NCI-H526 (cell line): ENCODE measurements around the gene CLIC4.
"Not testable (repeated sequence)": the region's sequence is repeated elsewhere in the genome, so short reads cannot be mapped to it uniquely, and the experiment has no call there.

Experiments used
- DNase-seq, 2 experiments: peaks; one replicate each; lab custom pipeline; 2025; lab: John Stamatoyannopoulos, UW

CLIC4 gene

DNA sequence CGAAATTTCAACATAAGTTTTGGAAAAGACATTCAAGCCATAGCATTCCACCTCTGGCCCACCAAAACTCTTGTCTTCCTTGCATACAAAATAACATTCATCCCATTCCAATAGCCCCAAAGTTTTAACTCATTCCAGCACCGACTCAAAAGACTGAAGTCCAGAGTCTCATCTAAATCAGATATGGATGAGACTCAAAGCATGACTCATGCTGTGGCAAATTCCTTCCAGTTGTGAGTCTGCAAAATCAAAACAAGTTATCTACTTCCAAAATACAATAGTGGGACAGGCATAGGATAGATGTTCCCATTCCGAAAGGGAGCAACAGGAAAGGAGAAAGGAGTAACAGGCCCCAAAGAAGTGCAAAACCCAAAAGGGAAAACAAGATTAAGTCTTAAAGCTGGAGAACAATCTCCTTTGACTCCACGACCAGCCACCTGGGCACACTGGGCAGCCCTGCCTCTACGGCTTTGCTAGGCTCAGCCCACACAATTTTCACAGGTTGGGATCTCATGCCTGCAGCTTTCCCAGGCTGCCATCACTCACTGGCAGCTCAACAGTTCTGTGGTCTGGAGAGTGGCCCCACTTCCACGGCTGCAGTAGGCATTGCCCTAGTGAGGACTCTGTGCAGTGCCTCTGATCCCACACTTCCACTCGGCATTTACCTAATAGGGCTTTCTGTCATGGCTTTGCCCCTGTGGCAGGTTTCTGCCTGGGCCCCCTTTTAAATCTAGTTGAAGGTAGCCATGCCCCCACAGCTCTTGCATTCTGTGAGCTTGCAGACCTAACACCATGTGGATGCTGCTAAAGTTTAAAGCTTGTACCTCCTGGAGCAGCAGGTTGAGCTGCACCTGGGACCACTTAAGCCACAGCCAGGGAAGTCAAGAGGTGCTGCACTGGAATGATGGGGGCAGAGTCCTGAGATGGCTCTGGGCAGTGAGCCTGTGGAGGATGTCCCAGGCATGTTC lies 133.8 kb downstream of the CLIC4 start:
- DNase-seq, result no peak

DNA sequence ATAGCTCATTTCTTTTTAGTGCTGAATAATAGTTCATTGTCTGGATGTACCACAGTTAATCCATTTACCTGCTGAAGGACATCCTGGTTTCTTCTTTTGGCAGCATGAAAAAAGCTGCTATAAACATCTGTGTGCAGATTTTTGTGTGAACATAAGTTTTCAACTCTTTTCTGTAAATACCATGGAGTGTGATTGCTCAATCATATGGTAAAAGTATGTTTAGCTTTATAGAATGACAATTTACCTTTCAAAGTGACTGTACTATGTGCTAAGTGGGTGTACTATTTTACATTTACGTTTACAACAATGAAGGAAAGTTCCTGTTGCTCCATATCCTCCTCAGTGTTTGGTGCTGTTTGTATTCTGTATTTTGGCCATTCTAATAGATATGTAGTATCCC lies 135.8 kb downstream of the CLIC4 start:
- DNase-seq, result no peak

DNA sequence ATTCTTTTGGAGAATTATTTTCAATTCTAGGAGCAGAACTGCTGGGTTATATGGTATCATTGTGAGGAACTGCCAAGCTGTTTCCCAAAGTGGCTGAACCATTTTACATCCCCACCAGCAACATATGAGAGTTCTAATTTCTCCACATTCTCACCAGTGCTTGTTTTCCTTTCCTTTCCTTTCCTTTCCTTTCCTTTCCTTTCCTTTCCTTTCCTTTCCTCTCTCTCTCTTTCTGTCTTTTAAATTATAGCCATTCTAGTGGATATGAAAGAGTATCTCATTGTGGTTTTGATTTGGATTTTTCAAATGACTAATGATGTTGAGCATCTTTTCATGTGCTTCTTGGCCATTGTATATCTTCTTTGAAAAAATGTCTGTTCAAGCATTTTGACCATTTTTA lies 139.5 kb downstream of the CLIC4 start:
- no peak for DNase-seq

DNA sequence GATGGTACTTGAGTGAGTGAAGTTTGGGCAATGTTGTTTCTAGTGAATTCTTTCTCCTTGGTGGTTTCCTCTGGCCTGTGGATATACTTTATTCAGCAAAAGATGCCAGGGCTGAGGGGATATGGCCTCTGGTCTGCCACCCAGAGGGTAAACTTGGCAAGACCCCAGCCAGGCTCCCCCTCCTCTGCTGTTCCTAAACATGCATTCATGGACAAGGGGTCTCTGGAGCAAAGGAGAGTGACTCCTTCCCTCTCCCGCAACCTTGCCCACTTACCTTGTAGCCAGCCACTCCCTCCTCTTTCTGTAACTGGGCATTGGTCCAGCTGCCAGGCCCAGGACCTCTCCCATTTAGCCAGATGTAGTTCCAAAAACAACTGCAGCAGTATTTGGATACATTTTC lies 141.0 kb downstream of the CLIC4 start:
- DNase-seq, result no peak

DNA sequence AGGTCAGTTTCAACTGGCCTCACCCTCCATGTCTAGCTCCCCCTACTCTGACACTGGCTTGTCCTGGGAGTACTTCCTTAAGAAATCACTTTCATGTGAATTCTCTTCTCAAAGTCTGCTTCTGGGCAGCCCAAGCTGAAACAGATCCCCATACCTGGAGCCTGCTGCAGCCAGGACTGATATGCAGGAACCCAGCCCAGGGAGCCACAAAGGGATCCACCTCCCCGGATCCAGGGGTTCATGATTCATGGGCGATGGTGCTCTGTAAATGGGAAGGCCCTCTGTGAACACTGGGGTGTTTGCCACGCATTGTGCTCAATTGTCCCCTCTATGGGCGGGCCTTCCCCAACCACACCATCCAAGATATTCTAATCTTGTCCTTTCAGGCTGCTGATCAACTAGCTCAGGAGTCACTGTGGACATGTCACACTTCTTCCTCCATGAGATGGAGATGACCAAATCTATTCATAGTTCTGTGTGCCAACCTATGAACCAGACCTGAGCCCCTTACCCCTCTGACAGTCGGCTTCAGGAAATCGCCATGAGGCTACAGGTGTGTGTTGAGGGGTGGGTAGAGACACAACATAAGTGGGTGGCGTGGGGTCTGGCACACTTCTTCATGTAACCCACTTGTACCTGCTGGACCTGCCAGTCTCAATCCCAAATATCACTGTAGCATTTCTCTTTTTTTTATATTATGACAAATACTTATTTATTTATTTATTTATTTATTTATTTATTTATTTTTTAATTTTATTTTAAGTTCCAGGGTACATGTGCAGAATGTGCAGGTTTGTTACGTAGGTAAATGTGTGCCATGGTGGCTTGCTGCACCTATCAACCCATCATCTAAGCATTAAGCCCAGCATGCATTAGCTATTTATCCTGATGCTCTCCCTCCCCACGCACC lies 143.1 kb downstream of the CLIC4 start:
- DNase-seq, result no peak

- no peak for DNase-seq
Observed at GRCh38 chr1:24888971-24889676, 143.9 kb downstream of the CLIC4 start.

DNA sequence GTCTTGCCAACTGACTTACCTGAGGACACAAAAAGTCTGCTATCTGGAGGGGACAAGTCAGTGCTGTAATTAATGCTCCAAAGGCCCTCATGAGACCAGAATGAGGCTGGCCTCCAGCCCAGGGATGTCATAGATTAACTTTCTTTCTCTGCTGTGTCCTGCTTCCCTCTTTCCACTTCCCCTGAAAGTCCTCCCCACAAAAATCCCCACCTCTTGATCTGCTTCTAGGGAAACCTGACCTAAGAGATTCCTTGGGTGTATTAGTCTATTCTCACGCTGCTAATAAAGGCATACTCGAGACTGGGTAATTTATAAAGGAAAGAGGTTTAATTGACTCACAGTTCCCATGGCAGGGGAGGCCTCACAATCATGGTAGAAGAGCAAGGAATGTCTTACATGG lies 145.6 kb downstream of the CLIC4 start:
- DNase-seq, result no peak

DNA sequence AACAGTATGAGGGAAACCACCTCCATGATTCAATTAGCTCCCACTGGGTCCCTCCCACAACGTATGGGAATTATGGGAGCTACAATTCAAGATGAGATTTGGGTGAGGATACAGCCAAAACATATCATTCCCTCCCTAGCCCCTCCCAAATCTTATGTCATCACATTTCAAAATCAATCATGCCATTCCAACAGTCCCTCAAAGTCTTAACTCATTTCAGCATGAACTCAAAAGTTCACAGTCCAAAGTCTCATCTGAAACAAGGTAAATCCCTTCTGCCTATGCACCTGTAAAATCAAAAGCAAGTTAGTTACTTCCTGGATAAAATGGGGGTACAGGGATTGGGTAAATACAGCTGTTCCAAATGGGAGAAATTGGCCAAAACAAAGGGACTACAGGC lies 146.1 kb downstream of the CLIC4 start:
- not testable (repeated sequence) for DNase-seq

- no peak for DNase-seq
Observed at GRCh38 chr1:24892188-24893153, 147.2 kb downstream of the CLIC4 start.

- no peak for DNase-seq
Observed at GRCh38 chr1:24893431-24893830, 148.2 kb downstream of the CLIC4 start.
